GM12891 (cell line): ENCODE data around the gene GPR17.

Source experiments
- PAX5 ChIP-seq: IDR thresholded peaks from 2 replicates; pipeline ENCODE4 v1.6.1; 2011; ENCODE audit warnings: low read length, moderate library complexity, mild to moderate bottlenecking; ENCODE audit not compliant: insufficient read depth, severe bottlenecking
- POLR2A ChIP-seq: IDR thresholded peaks from 2 replicates; pipeline ENCODE4 v1.6.1; 2011; ENCODE audit warnings: low read depth, low read length, control low read depth
- POLR2AphosphoS5 ChIP-seq: IDR thresholded peaks from 2 replicates; pipeline ENCODE4 v1.6.1; 2011; ENCODE audit warnings: low read depth, low read length, control low read depth
- SPI1 ChIP-seq: IDR thresholded peaks from 2 replicates; pipeline ENCODE4 v1.6.1; 2011; ENCODE audit warnings: low read depth, low read length, control low read depth
- TAF1 ChIP-seq: IDR thresholded peaks from 2 replicates; pipeline ENCODE4 v1.6.1; 2011; ENCODE audit warnings: low read depth, low read length, control low read depth

- TF ChIP-seq TAF1 (no peak), POLR2AphosphoS5 (no peak), SPI1 (no peak), POLR2A (no peak), PAX5 (no peak)
Observed at GRCh38 chr2:127626917-127627739, 18.8 kb upstream of the GPR17 start.
